HepG2 (cell line): ENCODE data around the gene CCDC74B. TPM values are rescaled to one million over a fixed set of nuclear protein-coding genes. Genes with fewer than 3 reads are reported as not detected.

ENCODE experiments used
- CEBPG ChIP-seq: IDR thresholded peaks from 2 replicates; pipeline ENCODE4 v1.6.1; 2016
- DRAP1 ChIP-seq: IDR thresholded peaks from 2 replicates; pipeline ENCODE4 v1.6.1; 2016; ENCODE audit warnings: missing genetic modification reagents, missing compliant biosample characterization
- ELF1 ChIP-seq: sonication (generic); formaldehyde crosslinking; IDR thresholded peaks from 2 replicates; pipeline ENCODE4 v1.4.0; 2020; ENCODE audit warnings: missing genetic modification reagents
- ERF ChIP-seq: IDR thresholded peaks from 2 replicates; pipeline ENCODE4 v1.6.1; 2018; ENCODE audit warnings: missing biosample characterization, missing genetic modification reagents
- HOXA3 ChIP-seq: sonication (generic); formaldehyde crosslinking; IDR thresholded peaks from 2 replicates; pipeline ENCODE4 v1.5.0; 2020; ENCODE audit warnings: missing genetic modification reagents
- HOXA7 ChIP-seq: sonication (generic); formaldehyde crosslinking; IDR thresholded peaks from 2 replicates; pipeline ENCODE4 v1.8.1; 2022; ENCODE audit warnings: mild to moderate bottlenecking, missing genetic modification reagents, moderate library complexity
- KDM6A ChIP-seq: IDR thresholded peaks from 2 replicates; pipeline ENCODE4 v1.6.1; 2016; ENCODE audit warnings: low read depth
- NKX3-1 ChIP-seq: sonication (generic); formaldehyde crosslinking; IDR thresholded peaks from 2 replicates; pipeline ENCODE4 v1.5.0; 2020; ENCODE audit warnings: missing genetic modification reagents
- PBX2 ChIP-seq: IDR thresholded peaks from 2 replicates; pipeline ENCODE4 v1.6.1; 2016; ENCODE audit warnings: control low read depth
- SIX1 ChIP-seq: sonication (generic); formaldehyde crosslinking; IDR thresholded peaks from 2 replicates; pipeline ENCODE4 v1.4.0; 2020; ENCODE audit warnings: missing genetic modification reagents, borderline replicate concordance
- STAG1 ChIP-seq: sonication (generic); formaldehyde crosslinking; IDR thresholded peaks from 2 replicates; pipeline ENCODE4 v1.4.0; 2020; ENCODE audit warnings: missing genetic modification reagents
- ZGPAT ChIP-seq: IDR thresholded peaks from 2 replicates; pipeline ENCODE4 v1.6.1; 2016; ENCODE audit warnings: mild to moderate bottlenecking
- ZNF318 ChIP-seq: sonication (generic); formaldehyde crosslinking; IDR thresholded peaks from 2 replicates; pipeline ENCODE4 v1.4.0; 2020; ENCODE audit warnings: mild to moderate bottlenecking, missing genetic modification reagents
- ZNF552 ChIP-seq: sonication (generic); formaldehyde crosslinking; IDR thresholded peaks from 2 replicates; pipeline ENCODE4 v1.9.0; 2022; ENCODE audit warnings: missing genetic modification reagents, mild to moderate bottlenecking, borderline replicate concordance
- ZNF558 ChIP-seq: sonication (generic); formaldehyde crosslinking; IDR thresholded peaks from 2 replicates; pipeline ENCODE4 v1.9.0; 2022; ENCODE audit warnings: mild to moderate bottlenecking, missing genetic modification reagents, borderline replicate concordance
- ZNF569 ChIP-seq: sonication (generic); formaldehyde crosslinking; IDR thresholded peaks from 2 replicates; pipeline ENCODE4 v1.5.0; 2020; ENCODE audit warnings: mild to moderate bottlenecking, missing genetic modification reagents, moderate library complexity, borderline replicate concordance
- ZNF883 ChIP-seq: sonication (generic); formaldehyde crosslinking; IDR thresholded peaks from 2 replicates; pipeline ENCODE4 v1.5.1; 2020; ENCODE audit warnings: mild to moderate bottlenecking, missing genetic modification reagents; ENCODE audit errors: not compliant biosample characterization
- ZSCAN30 ChIP-seq: sonication (generic); formaldehyde crosslinking; IDR thresholded peaks from 2 replicates; pipeline ENCODE4 v1.5.0; 2020; ENCODE audit warnings: mild to moderate bottlenecking, missing genetic modification reagents
- polyA plus RNA-seq, 8 experiments: library from polyadenylated mRNA; depleted of rRNA in 3 of 8; stranded (reverse) in 7 of 8; unstranded in 1 of 8; fragments of >200 nt; fragmentation: Illumina TruSeq in 4 of 8; extraction: Trizol in 4 of 8; gene quantifications; 2 replicates each; pipeline versions ENCODE4 v1.2.1 to v1.2.3, GENCODE V29; 2011 to 2016; ENCODE audit warnings: low read depth in 4 of 8, missing spikeins in 1 of 8, mixed read lengths in 1 of 8; ENCODE audit not compliant: insufficient read depth in 1 of 8
- total RNA-seq, 5 experiments: library from RNA; depleted of rRNA; stranded (reverse); fragments of >200 nt; fragmentation: Illumina TruSeq; extraction: Trizol; gene quantifications; 2 replicates each; pipeline ENCODE4 v1.2.3, GENCODE V29; 2016; ENCODE audit warnings: low read depth in 1 of 5

Gene CCDC74B
- total and polyA plus RNA-seq, 2 of the 13 experiments (the other 11 are each of a cell fraction or from before 2014, with no cell fraction given) = 0.07 to 0.11 TPM

GRCh38 chr2:130181325-130181879, 36.5 kb upstream of the CCDC74B start, which contains the start of gene SMPD4 (continued):
- 0 out of 2 replicates have a peak, but pooled peaks have one; percentile 57 for TF ChIP-seq ZNF318 (CRISPR knock-in tag)
- no peak for TF ChIP-seq STAG1 (CRISPR knock-in tag)
- TF ChIP-seq ELF1 (CRISPR knock-in tag) = peak; percentile 76
- TF ChIP-seq PBX2 = no peak
- peak; percentile 98 for TF ChIP-seq HOXA3 (CRISPR knock-in tag)
- TF ChIP-seq HOXA7 (CRISPR knock-in tag) = no peak
- peak; percentile 43 for TF ChIP-seq NKX3-1
- peak; percentile 80; the same call in 1 of the 2 replicates for TF ChIP-seq ZGPAT (CRISPR knock-in tag)
- no peak for TF ChIP-seq SIX1 (CRISPR knock-in tag)
- TF ChIP-seq ZNF569 (CRISPR knock-in tag) = peak; percentile 66; the same call in 1 of the 2 replicates
- no peak for TF ChIP-seq KDM6A
- TF ChIP-seq ZNF883 (CRISPR knock-in tag) = no peak
- TF ChIP-seq ERF (CRISPR knock-in tag) = peak; percentile 77
- TF ChIP-seq CEBPG = no peak
- TF ChIP-seq DRAP1 (CRISPR knock-in tag) = peak; percentile 83; the same call in 1 of the 2 replicates
- TF ChIP-seq ZNF558 (CRISPR knock-in tag) = peak; percentile 96; the same call in 1 of the 2 replicates
- 0 out of 2 replicates have a peak, but pooled peaks have one; percentile 71 for TF ChIP-seq ZNF552 (CRISPR knock-in tag)
- no peak for TF ChIP-seq ZSCAN30 (CRISPR knock-in tag)
